Activated T-helper 17 cell treated with anti-CD3 and anti-CD28 coated beads, Interleukin-2, amount 50 U/mL, for 72 hours (primary cell): ENCODE results near the gene DUS1L. TPM values are rescaled to one million over a fixed set of nuclear protein-coding genes. Genes with fewer than 3 reads are reported as not detected.

ENCODE experiments used
- ATAC-seq: fragments of 150-1000 bp; cut with Tn5 transposase; replicated peaks from 2 replicates; pipeline ENCODE4 v1.10.0; 2021; ENCODE audit warnings: mild to moderate bottlenecking, moderate library complexity
- H3K27ac Mint-ChIP-seq: one replicate; pipeline ENCODE4 v1.8.0; 2022; ENCODE audit warnings: mixed read lengths
- H3K27me3 Mint-ChIP-seq: one replicate; pipeline ENCODE4 v1.8.0; 2022; ENCODE audit warnings: mixed read lengths
- H3K36me3 Mint-ChIP-seq: one replicate; pipeline ENCODE4 v1.8.0; 2022; ENCODE audit warnings: low read depth, mild to moderate bottlenecking, mixed read lengths
- H3K4me1 Mint-ChIP-seq: one replicate; pipeline ENCODE4 v1.8.0; 2022; ENCODE audit warnings: mixed read lengths
- H3K4me3 Mint-ChIP-seq: one replicate; pipeline ENCODE4 v1.8.0; 2022; ENCODE audit warnings: mild to moderate bottlenecking, mixed read lengths
- H3K9me3 Mint-ChIP-seq: one replicate; pipeline ENCODE4 v1.8.0; 2022; ENCODE audit warnings: mixed read lengths
- total RNA-seq, 2 donors: library from RNA; stranded (reverse); gene quantifications; one replicate each; pipeline ENCODE4 v1.2.3, GENCODE V29; 2022

DUS1L gene
- total RNA-seq, 2 donors from 2014 or later: 59.7 to 129 TPM

- H3K27ac Mint-ChIP-seq: no peak overlapping the region
- no peaks in the 10 kb centered on the region for H3K9me3 Mint-ChIP-seq
- H3K4me3 Mint-ChIP-seq: no peak overlapping the region
- no peaks in the 10 kb centered on the region for H3K4me1 Mint-ChIP-seq
- peaks cover 25% of the 10 kb centered on the region for H3K36me3 Mint-ChIP-seq
- ATAC-seq: no peak
- no peaks in the 10 kb centered on the region for H3K27me3 Mint-ChIP-seq
Measured at GRCh38 chr17:82078433-82078832, 12.8 kb upstream of the DUS1L start.

DNA sequence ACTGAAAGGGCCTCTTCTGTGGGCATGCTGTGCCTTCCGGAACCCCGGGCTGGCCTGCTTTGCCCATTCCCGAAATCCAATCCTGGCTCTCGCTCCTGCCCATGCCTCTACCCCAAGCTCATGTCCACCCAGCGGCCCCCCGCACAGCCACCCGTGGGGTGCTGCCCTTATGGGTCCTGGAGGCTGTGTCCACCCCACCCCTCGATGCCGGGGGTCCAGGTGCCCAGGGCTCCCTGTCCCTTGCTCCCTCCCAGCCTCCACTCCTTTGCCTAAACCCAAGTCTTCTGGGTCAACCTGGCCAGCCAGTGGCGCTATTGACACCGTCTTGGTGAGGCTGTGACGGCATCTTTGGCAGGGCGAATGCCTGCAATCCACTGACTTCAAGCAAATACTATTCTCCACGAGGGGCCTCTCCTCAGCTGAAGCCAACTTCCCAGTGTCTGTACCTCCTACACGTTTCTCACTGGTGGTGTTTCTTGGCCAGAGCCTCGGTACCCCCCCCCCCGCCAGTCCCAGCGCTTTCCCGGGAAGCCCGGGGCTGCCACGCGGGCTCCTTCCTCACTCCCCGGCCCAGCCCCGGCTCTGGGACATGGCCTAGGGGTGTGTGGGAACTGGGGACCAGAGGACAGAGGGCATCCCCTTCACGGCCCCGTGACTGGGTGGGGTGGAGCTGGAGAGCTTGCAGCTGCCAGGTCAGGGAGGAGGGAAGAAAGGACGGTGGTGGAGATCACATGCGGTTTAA, 12.2 kb upstream of the DUS1L start:
- ATAC-seq: peak; percentile 61
- Mint-ChIP-seq H3K4me3 (no peak overlapping the region), H3K4me1 (no peaks in the 10 kb centered on the region), H3K9me3 (no peaks in the 10 kb centered on the region), H3K27me3 (no peaks in the 10 kb centered on the region), H3K27ac (no peak overlapping the region), H3K36me3 (peaks cover 18% of the 10 kb centered on the region)

DNA sequence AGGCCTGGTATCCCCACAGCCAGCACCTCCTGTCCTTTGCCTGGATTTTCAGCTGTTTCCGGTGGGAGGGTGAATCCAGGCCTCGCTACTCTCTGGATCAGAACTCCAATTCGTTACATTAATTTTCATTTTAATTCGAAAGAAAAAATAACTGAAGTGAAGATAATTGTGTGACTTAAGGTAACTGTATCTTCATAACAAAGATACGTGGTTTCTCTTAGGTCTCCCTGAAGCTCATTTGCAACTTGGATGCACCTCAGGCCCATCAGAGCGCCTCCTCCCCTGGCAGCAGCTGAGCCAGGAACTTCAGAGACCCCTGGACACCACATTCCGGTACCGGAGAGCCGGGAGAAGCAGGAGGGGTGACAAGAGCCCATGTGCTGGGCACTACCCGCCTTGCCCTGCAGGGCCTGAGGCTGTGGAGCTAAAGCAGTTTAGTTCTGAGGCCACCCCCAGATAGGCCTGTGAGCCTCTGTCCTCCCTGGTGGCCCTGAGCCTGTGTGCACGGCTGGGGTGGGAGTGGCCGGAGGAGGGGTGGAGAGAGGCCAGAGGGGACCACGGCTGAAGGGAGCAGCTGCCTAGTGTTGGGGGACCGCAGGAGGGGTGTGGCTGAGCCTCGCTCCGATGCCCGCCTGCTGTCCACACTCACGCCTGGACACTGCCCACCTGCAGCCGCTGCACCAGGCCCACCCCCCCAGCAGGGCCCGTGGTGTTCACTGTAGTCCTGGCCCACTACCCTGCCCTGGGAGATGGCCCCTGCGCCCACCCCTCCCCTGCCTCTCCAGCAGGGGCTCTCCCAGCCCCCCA, 11.4 kb upstream of the DUS1L start:
- no peak for ATAC-seq
- no peak overlapping the region for H3K4me3 Mint-ChIP-seq
- H3K27ac Mint-ChIP-seq: no peak overlapping the region
- H3K36me3 Mint-ChIP-seq: peaks cover 18% of the 10 kb centered on the region
- no peaks in the 10 kb centered on the region for H3K4me1 Mint-ChIP-seq
- no peaks in the 10 kb centered on the region for H3K9me3 Mint-ChIP-seq
- no peaks in the 10 kb centered on the region for H3K27me3 Mint-ChIP-seq

DNA sequence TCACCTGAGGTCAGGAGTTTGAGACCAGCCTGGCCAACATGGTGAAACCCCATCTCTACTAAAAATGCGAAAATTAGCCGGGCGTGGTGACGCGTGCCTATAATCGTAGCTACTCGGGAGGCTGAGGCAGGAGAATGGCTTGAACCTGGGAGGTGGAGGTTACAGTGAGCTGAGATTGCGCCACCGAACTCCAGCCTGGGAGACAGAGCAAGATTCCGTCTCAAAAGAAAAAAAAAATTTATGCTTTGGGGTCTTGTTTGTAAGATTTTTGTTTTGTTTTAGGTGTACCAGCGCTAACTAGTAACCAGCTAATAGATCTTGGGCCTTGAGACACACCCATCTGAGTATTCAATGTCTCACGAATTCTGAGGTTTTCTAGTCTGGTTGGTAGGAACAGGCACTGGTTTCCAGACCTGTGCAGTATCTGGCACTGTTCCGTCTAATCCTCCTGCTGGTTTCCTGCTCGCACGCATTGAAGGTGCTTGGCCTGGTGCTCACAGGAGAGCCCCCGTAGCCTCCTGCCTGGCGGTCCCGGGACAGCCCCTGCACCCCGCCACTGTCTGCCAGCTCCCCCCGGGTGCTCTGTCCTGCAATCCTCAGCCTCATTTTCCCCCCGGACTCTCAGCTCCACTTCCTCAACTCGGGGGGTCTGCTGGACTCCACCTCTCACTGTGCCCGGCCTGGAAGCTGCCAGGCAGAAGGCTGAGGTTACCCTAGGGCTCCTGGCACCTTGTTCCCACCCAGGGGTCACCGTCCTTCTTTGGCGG, 10.6 kb upstream of the DUS1L start:
- Mint-ChIP-seq H3K9me3 (no peaks in the 10 kb centered on the region), H3K4me3 (no peak overlapping the region), H3K27ac (no peak overlapping the region), H3K36me3 (peaks cover 18% of the 10 kb centered on the region), H3K4me1 (no peaks in the 10 kb centered on the region), H3K27me3 (no peaks in the 10 kb centered on the region)
- no peak for ATAC-seq

DNA sequence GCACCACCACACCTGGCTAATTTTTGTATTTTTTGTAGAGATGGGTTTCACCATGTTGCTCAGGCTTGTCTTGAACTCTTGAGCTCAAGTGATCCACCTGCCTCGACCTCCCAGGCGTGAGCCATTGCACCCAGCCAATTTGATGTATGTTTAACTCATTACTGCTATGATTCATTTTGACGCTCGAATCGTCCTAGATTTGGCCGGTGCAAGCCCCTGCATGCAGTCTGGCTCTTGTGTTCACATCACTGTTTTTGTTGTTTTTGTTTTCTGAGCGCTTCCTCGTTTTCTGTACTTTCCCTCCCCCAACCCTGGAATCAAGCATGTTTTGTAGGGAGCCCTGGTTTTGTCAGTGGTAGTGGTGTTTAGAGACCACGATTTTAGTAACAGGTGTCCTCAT, 7.8 kb upstream of the DUS1L start:
- peaks cover 6% of the 10 kb centered on the region for H3K36me3 Mint-ChIP-seq
- no peaks in the 10 kb centered on the region for H3K4me1 Mint-ChIP-seq
- H3K9me3 Mint-ChIP-seq: no peaks in the 10 kb centered on the region
- H3K27me3 Mint-ChIP-seq: no peaks in the 10 kb centered on the region
- H3K4me3 Mint-ChIP-seq: no peak overlapping the region
- no peak overlapping the region for H3K27ac Mint-ChIP-seq
- ATAC-seq: no peak

GRCh38 chr17:82072827-82073226, 7.2 kb upstream of the DUS1L start:
- Mint-ChIP-seq H3K36me3 (no peaks in the 10 kb centered on the region), H3K27ac (no peak overlapping the region), H3K9me3 (no peaks in the 10 kb centered on the region), H3K27me3 (no peaks in the 10 kb centered on the region), H3K4me3 (no peak overlapping the region), H3K4me1 (no peaks in the 10 kb centered on the region)
- ATAC-seq: no peak

DNA sequence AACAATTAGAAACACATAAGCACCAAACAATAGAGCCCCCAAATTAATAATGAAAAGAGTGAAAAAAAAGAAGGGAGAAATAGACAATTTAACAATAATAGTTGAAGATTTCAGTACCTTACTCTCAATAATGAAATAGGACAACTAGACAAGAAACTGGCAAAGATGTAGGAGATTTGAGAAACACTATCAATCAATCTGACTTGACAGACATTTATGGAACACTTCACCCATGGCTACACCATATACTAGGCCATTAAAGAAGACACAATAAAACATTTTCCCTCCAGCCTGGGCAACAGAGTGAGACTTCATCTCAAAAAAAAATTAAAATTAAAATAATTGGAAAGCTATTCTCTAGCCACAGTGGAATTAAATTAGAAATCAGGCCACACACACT, 5.0 kb upstream of the DUS1L start:
- Mint-ChIP-seq H3K36me3 (no peaks in the 10 kb centered on the region), H3K4me1 (no peaks in the 10 kb centered on the region), H3K4me3 (no peak overlapping the region), H3K9me3 (no peaks in the 10 kb centered on the region), H3K27ac (no peak overlapping the region), H3K27me3 (no peaks in the 10 kb centered on the region)
- ATAC-seq: no peak

- H3K27me3 Mint-ChIP-seq: no peaks in the 10 kb centered on the region
- no peaks in the 10 kb centered on the region for H3K9me3 Mint-ChIP-seq
- H3K27ac Mint-ChIP-seq: no peak overlapping the region
- no peaks in the 10 kb centered on the region for H3K4me1 Mint-ChIP-seq
- peak; percentile 59 for ATAC-seq
- H3K4me3 Mint-ChIP-seq: peak overlapping the region; percentile 53
- H3K36me3 Mint-ChIP-seq: peaks cover 2% of the 10 kb centered on the region
Measured at GRCh38 chr17:82065193-82065637, 389 bp downstream of the DUS1L start.

GRCh38 chr17:82064433-82065192, 991 bp downstream of the DUS1L start:
- no peaks in the 10 kb centered on the region for H3K9me3 Mint-ChIP-seq
- ATAC-seq: peak; percentile 25
- H3K4me1 Mint-ChIP-seq: no peaks in the 10 kb centered on the region
- no peaks in the 10 kb centered on the region for H3K27me3 Mint-ChIP-seq
- peaks cover 5% of the 10 kb centered on the region for H3K36me3 Mint-ChIP-seq
- no peak overlapping the region for H3K27ac Mint-ChIP-seq
- H3K4me3 Mint-ChIP-seq: peak overlapping the region; percentile 53

DNA sequence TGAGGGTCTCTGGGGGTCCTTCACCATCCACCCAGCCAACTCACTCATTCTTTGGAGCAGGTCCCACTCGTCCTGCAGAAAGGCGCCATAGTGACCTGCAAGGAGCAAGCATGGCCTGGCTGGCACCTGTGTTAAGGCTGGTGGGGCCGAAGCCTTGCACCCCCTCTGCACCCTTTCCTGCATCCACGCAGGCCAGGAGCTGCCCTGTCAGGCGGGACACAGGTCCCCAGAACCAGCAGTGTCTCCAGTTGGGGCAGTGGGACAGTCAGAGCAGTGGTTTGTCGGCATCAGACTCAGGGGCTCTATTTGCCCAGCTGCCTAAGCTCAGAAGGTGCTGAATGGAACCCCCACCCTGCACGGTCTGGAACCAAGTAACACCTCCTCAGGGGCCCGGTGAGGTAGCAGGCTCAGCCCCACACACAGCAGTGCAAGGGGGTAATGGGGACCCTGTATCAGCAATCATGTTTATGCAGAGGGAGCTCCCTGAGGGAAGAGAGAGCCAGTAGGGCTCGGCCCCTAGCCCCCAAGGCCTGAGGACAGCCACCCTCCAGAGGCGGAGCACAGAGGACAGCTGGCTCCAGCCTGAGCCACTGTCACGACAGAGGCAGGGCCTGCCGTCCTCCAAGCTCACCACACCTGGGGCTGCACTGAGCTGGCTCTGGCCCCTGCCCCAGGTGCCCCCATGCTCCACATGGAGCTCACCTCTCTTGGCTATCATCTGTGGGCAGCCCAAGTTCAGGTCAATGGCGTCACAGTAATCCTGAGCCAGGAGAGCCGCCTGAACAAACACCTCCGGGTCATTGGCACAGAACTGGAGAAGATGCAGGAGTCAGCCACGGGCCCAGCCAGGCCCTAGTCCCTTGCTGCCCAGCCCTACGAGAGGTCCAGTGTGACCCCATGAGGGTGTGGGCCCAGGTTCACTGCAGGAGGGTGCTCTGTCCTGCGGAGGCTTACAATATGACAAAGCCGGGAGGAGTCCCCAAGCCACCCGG, 1.9 kb downstream of the DUS1L start:
- Mint-ChIP-seq H3K4me3 (peak overlapping the region; percentile 53), H3K27ac (no peak overlapping the region), H3K36me3 (peaks cover 5% of the 10 kb centered on the region), H3K4me1 (no peaks in the 10 kb centered on the region), H3K9me3 (no peaks in the 10 kb centered on the region), H3K27me3 (no peaks in the 10 kb centered on the region)
- no peak for ATAC-seq

DNA sequence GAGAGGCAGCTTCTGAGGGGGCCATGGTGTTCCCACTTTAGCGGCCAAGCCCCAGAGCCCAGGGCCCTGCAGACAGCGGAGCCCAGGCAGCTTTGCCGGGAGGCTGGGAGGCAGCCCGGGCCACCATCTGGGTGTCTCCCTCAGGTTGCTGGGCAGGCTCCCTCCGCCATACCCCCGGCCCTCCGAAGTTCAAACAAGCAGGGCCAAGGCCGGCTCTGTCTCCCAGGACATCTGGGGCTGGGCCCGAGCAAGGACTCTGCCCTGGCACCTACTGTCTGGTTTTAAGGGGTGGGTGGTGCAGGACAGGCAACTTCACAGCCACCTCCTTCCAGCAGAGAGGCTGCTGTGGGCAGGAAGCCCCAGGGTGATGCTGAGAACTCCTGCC, 2.6 kb downstream of the DUS1L start:
- H3K4me1 Mint-ChIP-seq: no peaks in the 10 kb centered on the region
- no peaks in the 10 kb centered on the region for H3K9me3 Mint-ChIP-seq
- no peak for ATAC-seq
- H3K27me3 Mint-ChIP-seq: no peaks in the 10 kb centered on the region
- no peak overlapping the region for H3K4me3 Mint-ChIP-seq
- H3K36me3 Mint-ChIP-seq: peaks cover 7% of the 10 kb centered on the region
- no peak overlapping the region for H3K27ac Mint-ChIP-seq

GRCh38 chr17:82062076-82062983, 3.3 kb downstream of the DUS1L start:
- no peaks in the 10 kb centered on the region for H3K4me1 Mint-ChIP-seq
- no peak overlapping the region for H3K27ac Mint-ChIP-seq
- ATAC-seq: no peak
- no peaks in the 10 kb centered on the region for H3K27me3 Mint-ChIP-seq
- no peaks in the 10 kb centered on the region for H3K9me3 Mint-ChIP-seq
- peaks cover 12% of the 10 kb centered on the region for H3K36me3 Mint-ChIP-seq
- H3K4me3 Mint-ChIP-seq: no peak overlapping the region
